Liver (tissue), 9 donors: Measurements from ENCODE around the gene RALGAPB. TPM values are rescaled to one million over a fixed set of nuclear protein-coding genes. Genes with fewer than 3 reads are reported as not detected.

Experiments used
- DNase-seq: peaks from one replicate; pipeline ENCODE4 v3.0.0-alpha.2; 2017; ENCODE audit warnings: low spot score
- H3K27ac ChIP-seq, 2 donors: one replicate each; pipeline ENCODE4 v1.7.0; 2013; ENCODE audit warnings: inconsistent platforms in 2 of 2, low read length in 2 of 2, control low read depth in 1 of 2, low read depth in 1 of 2, mild to moderate bottlenecking in 1 of 2
- H3K27me3 ChIP-seq, 4 donors: one replicate each; pipeline versions ENCODE4 v1.6.1 to v1.7.0; 2013; ENCODE audit warnings: low read length in 3 of 4, inconsistent platforms in 1 of 4, mild to moderate bottlenecking in 1 of 4, moderate library complexity in 1 of 4; ENCODE audit not compliant: control insufficient read depth in 4 of 4, insufficient read depth in 4 of 4
- H3K36me3 ChIP-seq, 4 donors: one replicate each; pipeline versions ENCODE4 v1.6.1 to v1.7.0; 2013; ENCODE audit warnings: low read length in 3 of 4, mild to moderate bottlenecking in 3 of 4, low read depth in 1 of 4, moderate library complexity in 1 of 4; ENCODE audit not compliant: control insufficient read depth in 4 of 4, insufficient read depth in 3 of 4
- H3K4me1 ChIP-seq, 4 donors: one replicate each; pipeline versions ENCODE4 v1.6.1 to v1.7.0; 2013; ENCODE audit warnings: low read length in 3 of 4, mild to moderate bottlenecking in 3 of 4, moderate library complexity in 1 of 4; ENCODE audit not compliant: control insufficient read depth in 4 of 4, insufficient read depth in 4 of 4
- H3K4me3 ChIP-seq, 3 donors: one replicate each; pipeline versions ENCODE4 v1.6.1 to v1.7.0; 2013; ENCODE audit warnings: low read length in 3 of 3, control low read depth in 1 of 3, low read depth in 1 of 3, mild to moderate bottlenecking in 1 of 3
- H3K9ac ChIP-seq, 2 donors: one replicate each; pipeline ENCODE4 v1.7.0; 2013; ENCODE audit warnings: low read length in 2 of 2, mild to moderate bottlenecking in 2 of 2, moderate library complexity in 2 of 2, control low read depth in 1 of 2, low read depth in 1 of 2
- H3K9me3 ChIP-seq, 4 donors: one replicate each; pipeline versions ENCODE4 v1.6.1 to v1.7.0; 2013; ENCODE audit warnings: low read length in 3 of 4; ENCODE audit not compliant: control insufficient read depth in 4 of 4
- EGR1 ChIP-seq, 2 donors: IDR thresholded peaks; 2 replicates each; pipeline ENCODE4 v1.6.1; 2016 to 2018; ENCODE audit warnings: antibody characterized with exemption in 2 of 2, low read depth in 2 of 2
- FOXA1 ChIP-seq: IDR thresholded peaks from 2 replicates; pipeline ENCODE4 v1.6.1; 2016; ENCODE audit warnings: antibody characterized with exemption
- FOXA2 ChIP-seq: IDR thresholded peaks from 2 replicates; pipeline ENCODE4 v1.6.1; 2016; ENCODE audit warnings: antibody characterized with exemption
- HNF4A ChIP-seq, 2 donors: conservative IDR thresholded peaks; 2 replicates each; pipeline ENCODE4 v1.6.1; 2016; ENCODE audit warnings: antibody characterized with exemption in 2 of 2, mild to moderate bottlenecking in 2 of 2
- JUND ChIP-seq, 2 donors: IDR thresholded peaks; 2 replicates each; pipeline ENCODE4 v1.6.1; 2016; ENCODE audit warnings: antibody characterized with exemption in 2 of 2
- NR2F2 ChIP-seq: IDR thresholded peaks from 2 replicates; pipeline ENCODE4 v1.6.1; 2016; ENCODE audit warnings: antibody characterized with exemption
- SP1 ChIP-seq: IDR thresholded peaks from 2 replicates; pipeline ENCODE4 v1.6.1; 2018; ENCODE audit warnings: antibody characterized with exemption, mild to moderate bottlenecking
- TAF1 ChIP-seq: conservative IDR thresholded peaks from 2 replicates; pipeline ENCODE4 v1.6.1; 2016; ENCODE audit warnings: antibody characterized with exemption, mild to moderate bottlenecking
- WGBS: extraction: QIAGEN DNeasy Blood & Tissue Kit; methylation state at CpG from one replicate; pipeline ENCODE4 v1.1.7; 2013; 5-methylcytosine and 5-hydroxymethylcytosine counted together
- polyA plus RNA-seq, 2 donors: library from polyadenylated mRNA; stranded (reverse) in 1 of 2; unstranded in 1 of 2; fragments of 200-250 nt in 1 of 2; fragments of >200 nt in 1 of 2; fragmentation: Nextera tagmentation in 1 of 2; extraction: Ambion mirVana in 1 of 2; gene quantifications; one replicate each; pipeline versions ENCODE4 v1.2.1 to v1.2.3, GENCODE V29; 2013 to 2015
- total RNA-seq, 2 donors: library from RNA; depleted of rRNA; stranded (reverse); fragments of >200 nt; gene quantifications; one replicate each; pipeline ENCODE4 v1.2.3, GENCODE V29; 2014
- TF ChIP-seq, protein P1 (sequence below): fragments of 150-350 bp; IDR thresholded peaks from 2 replicates; pipeline ENCODE4 v1.5.1; 2017; ENCODE audit warnings: improper control_type of control experiment, low read depth, low read length; ENCODE audit not compliant: missing input control
- TF ChIP-seq, protein P2 (sequence below): IDR thresholded peaks from 2 replicates; pipeline ENCODE4 v1.6.1; 2016; ENCODE audit warnings: antibody characterized with exemption
- TF ChIP-seq, protein P3 (sequence below): IDR thresholded peaks from 2 replicates; pipeline ENCODE4 v1.6.1; 2016; ENCODE audit warnings: antibody characterized with exemption, mild to moderate bottlenecking
- TF ChIP-seq, protein P4 (sequence below): IDR thresholded peaks from 2 replicates; pipeline ENCODE4 v1.6.1; 2016; ENCODE audit warnings: antibody characterized with exemption
- donor health status: healthy.
- donor health status: healthy.
- donor health status: healthy.
- donor health status: healthy.
- donor health status: healthy.

The RALGAPB gene
- total and polyA plus RNA-seq, 4 donors: 4.3 to 19.7 (median 9.5) TPM

DNA sequence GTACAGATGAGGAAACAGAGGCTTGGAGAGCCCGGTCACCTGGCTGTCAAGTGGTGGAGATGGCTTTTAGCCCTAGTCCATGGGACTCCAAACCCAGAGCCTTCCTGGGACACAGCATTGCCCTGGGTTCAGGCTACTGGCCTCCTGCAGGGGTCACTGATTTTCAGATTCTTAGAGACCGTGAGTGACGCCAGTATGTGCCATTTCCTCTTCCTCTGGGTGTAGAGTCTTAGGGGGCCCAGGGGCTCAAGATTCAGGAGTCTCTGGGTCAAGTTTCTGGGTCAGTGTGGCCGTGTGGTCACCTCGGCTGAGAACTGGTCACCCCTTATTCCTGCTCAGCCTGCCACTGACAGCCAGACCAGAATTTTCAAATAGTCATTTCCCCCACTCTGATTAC, 129.5 kb downstream of the RALGAPB start (continued):
- TF ChIP-seq, protein P1, sequence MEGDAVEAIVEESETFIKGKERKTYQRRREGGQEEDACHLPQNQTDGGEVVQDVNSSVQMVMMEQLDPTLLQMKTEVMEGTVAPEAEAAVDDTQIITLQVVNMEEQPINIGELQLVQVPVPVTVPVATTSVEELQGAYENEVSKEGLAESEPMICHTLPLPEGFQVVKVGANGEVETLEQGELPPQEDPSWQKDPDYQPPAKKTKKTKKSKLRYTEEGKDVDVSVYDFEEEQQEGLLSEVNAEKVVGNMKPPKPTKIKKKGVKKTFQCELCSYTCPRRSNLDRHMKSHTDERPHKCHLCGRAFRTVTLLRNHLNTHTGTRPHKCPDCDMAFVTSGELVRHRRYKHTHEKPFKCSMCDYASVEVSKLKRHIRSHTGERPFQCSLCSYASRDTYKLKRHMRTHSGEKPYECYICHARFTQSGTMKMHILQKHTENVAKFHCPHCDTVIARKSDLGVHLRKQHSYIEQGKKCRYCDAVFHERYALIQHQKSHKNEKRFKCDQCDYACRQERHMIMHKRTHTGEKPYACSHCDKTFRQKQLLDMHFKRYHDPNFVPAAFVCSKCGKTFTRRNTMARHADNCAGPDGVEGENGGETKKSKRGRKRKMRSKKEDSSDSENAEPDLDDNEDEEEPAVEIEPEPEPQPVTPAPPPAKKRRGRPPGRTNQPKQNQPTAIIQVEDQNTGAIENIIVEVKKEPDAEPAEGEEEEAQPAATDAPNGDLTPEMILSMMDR: no peak
- no peak for TF ChIP-seq FOXA1
- no peak for TF ChIP-seq NR2F2
- TF ChIP-seq EGR1 (IDR thresholded peaks at IDR 0.05; ENCODE audit: low read depth in 2 of 2): no peak
- TF ChIP-seq, protein P2, sequence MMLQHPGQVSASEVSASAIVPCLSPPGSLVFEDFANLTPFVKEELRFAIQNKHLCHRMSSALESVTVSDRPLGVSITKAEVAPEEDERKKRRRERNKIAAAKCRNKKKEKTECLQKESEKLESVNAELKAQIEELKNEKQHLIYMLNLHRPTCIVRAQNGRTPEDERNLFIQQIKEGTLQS: no peak
- no peak for TF ChIP-seq TAF1

DNA sequence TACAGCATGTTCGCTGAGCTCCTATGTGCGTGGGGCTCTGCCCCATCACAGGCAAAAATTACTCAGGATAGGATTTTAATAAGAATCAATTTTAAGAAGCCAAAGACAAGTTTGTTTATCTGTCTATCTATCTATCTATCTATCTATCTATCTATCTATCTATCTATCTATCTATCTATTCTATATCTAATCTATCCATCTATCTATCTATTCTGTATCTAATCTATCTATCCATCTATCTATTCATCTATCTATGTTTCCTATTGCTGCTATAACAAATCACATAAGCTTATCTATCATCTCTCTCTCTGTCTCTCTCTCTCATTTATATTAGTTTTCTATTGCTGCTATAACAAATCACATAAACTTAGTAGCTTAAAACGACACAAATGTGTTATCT, 130.6 kb downstream of the RALGAPB start:
- H3K9me3 ChIP-seq: no peaks in the 10 kb centered on the region
- H3K27me3 ChIP-seq: peaks cover 0 to 15% (median 2%) of the 10 kb centered on the region in 4 donors
- no peak overlapping the region for H3K9ac ChIP-seq
- no peaks in the 10 kb centered on the region for H3K36me3 ChIP-seq
- TF ChIP-seq NR2F2 (no peak), FOXA2 (no peak), EGR1 (IDR thresholded peaks at IDR 0.05; ENCODE audit: low read depth in 2 of 2) (no peak), SP1 (no peak), JUND (IDR thresholded peaks at IDR 0.05) (no peak), HNF4A (conservative IDR thresholded peaks at IDR 0.05) (no peak)
- TF ChIP-seq, protein P3, sequence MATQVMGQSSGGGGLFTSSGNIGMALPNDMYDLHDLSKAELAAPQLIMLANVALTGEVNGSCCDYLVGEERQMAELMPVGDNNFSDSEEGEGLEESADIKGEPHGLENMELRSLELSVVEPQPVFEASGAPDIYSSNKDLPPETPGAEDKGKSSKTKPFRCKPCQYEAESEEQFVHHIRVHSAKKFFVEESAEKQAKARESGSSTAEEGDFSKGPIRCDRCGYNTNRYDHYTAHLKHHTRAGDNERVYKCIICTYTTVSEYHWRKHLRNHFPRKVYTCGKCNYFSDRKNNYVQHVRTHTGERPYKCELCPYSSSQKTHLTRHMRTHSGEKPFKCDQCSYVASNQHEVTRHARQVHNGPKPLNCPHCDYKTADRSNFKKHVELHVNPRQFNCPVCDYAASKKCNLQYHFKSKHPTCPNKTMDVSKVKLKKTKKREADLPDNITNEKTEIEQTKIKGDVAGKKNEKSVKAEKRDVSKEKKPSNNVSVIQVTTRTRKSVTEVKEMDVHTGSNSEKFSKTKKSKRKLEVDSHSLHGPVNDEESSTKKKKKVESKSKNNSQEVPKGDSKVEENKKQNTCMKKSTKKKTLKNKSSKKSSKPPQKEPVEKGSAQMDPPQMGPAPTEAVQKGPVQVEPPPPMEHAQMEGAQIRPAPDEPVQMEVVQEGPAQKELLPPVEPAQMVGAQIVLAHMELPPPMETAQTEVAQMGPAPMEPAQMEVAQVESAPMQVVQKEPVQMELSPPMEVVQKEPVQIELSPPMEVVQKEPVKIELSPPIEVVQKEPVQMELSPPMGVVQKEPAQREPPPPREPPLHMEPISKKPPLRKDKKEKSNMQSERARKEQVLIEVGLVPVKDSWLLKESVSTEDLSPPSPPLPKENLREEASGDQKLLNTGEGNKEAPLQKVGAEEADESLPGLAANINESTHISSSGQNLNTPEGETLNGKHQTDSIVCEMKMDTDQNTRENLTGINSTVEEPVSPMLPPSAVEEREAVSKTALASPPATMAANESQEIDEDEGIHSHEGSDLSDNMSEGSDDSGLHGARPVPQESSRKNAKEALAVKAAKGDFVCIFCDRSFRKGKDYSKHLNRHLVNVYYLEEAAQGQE: no peak
- TF ChIP-seq, protein P4, sequence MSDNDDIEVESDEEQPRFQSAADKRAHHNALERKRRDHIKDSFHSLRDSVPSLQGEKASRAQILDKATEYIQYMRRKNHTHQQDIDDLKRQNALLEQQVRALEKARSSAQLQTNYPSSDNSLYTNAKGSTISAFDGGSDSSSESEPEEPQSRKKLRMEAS: no peak
- TF ChIP-seq, protein P2: no peak
- TF ChIP-seq, protein P1: no peak
- no peak overlapping the region for H3K27ac ChIP-seq
- H3K4me3 ChIP-seq: no peak overlapping the region
- peaks cover 0 to 9% (median 4%) of the 10 kb centered on the region in 4 donors for H3K4me1 ChIP-seq
- DNase-seq: no peak
- WGBS: 79% methylated on average over 3 of the region's 3 CpGs
